Stimulated activated CD8-positive, alpha-beta memory T cell treated with anti-CD3 and anti-CD28 coated beads, Interleukin-2, amount 100 ng/mL, for 48 hours (primary cell): Measurements from ENCODE around the gene DCC.

ENCODE experiments used
- DNase-seq, 2 donors: peaks; one replicate each; pipeline ENCODE4 v3.0.0-alpha.2; 2020; ENCODE audit warnings: low read depth in 2 of 2

The DCC gene

GRCh38 chr18:52339891-52340371 lies at the start of gene DCC:
TSS of gene DCC (plus strand) at chr18:52340197. CDS start at chr18:52340788, 591 bp downstream.
- no peak for DNase-seq

GRCh38 chr18:52310651-52311050 lies 29.3 kb upstream of the DCC start:
- no peak for DNase-seq

GRCh38 chr18:52311331-52311730 lies 28.7 kb upstream of the DCC start:
- no peak for DNase-seq

GRCh38 chr18:52312346-52312745 lies 27.7 kb upstream of the DCC start:
- DNase-seq, result no peak

GRCh38 chr18:52313213-52313612 lies 26.8 kb upstream of the DCC start:
- no peak for DNase-seq

GRCh38 chr18:52319424-52319983 lies 20.5 kb upstream of the DCC start:
- DNase-seq, result no peak

GRCh38 chr18:52322307-52322706 lies 17.7 kb upstream of the DCC start:
- no peak for DNase-seq

- DNase-seq, result no peak
These were observed 16.2 kb upstream of the DCC start for GRCh38 chr18:52323802-52324201.

GRCh38 chr18:52325997-52326396 lies 14.0 kb upstream of the DCC start:
- DNase-seq, result no peak

- DNase-seq, result no peak
These were observed 6.1 kb upstream of the DCC start for GRCh38 chr18:52333860-52334259.

- no peak for DNase-seq
These were observed 5.7 kb upstream of the DCC start for GRCh38 chr18:52334307-52334706.

GRCh38 chr18:52334896-52335295 lies 5.1 kb upstream of the DCC start:
- no peak for DNase-seq

- no peak for DNase-seq
These were observed 2.7 kb upstream of the DCC start for GRCh38 chr18:52337276-52337675.

- no peak for DNase-seq
These were observed 557 bp downstream of the DCC start for GRCh38 chr18:52340406-52341102.

GRCh38 chr18:52341103-52341432 lies 1.1 kb downstream of the DCC start:
- no peak for DNase-seq

- DNase-seq, result no peak
These were observed 1.8 kb downstream of the DCC start for GRCh38 chr18:52341608-52342381.

- DNase-seq, result no peak
These were observed 2.5 kb downstream of the DCC start for GRCh38 chr18:52342456-52342855.

GRCh38 chr18:52343138-52343537 lies 3.1 kb downstream of the DCC start:
- no peak for DNase-seq

- DNase-seq, result no peak
These were observed 3.8 kb downstream of the DCC start for GRCh38 chr18:52343731-52344340.

- no peak for DNase-seq
These were observed 4.9 kb downstream of the DCC start for GRCh38 chr18:52344881-52345280.

- DNase-seq, result no peak
These were observed 5.4 kb downstream of the DCC start for GRCh38 chr18:52345428-52345827.

- no peak for DNase-seq
These were observed 8.2 kb downstream of the DCC start for GRCh38 chr18:52348209-52348608.

- DNase-seq, result no peak
These were observed 9.5 kb downstream of the DCC start for GRCh38 chr18:52349498-52349897.
